Cardiac muscle cell (in vitro differentiated cells and primary cell): ENCODE measurements around the gene ZNF334. TPM values are rescaled to one million over a fixed set of nuclear protein-coding genes. Genes with fewer than 3 reads are reported as not detected.
A peak's percentile ranks its signal among the peaks of the same experiment; 100 is the strongest.

Experiments
- DNase-seq, 2 donors: peaks; one replicate each; pipeline versions ENCODE4 v3.0.0 to v3.0.0-alpha.2; 2010 to 2017; ENCODE audit warnings: low read depth in 1 of 2, low spot score in 1 of 2
- H3K27ac ChIP-seq: fragments of 200-600 bp; sonication (generic); 2 replicates; pipeline ENCODE4 v1.5.1; 2016
- H3K27me3 ChIP-seq: fragments of 200-600 bp; sonication (generic); 2 replicates; pipeline ENCODE4 v1.6.0; 2016; ENCODE audit warnings: control low read depth
- H3K36me3 ChIP-seq: fragments of 200-600 bp; sonication (generic); 2 replicates; pipeline ENCODE4 v1.5.1; 2016; ENCODE audit warnings: control low read depth
- H3K4me1 ChIP-seq: fragments of 200-600 bp; sonication (generic); 2 replicates; pipeline ENCODE4 v1.8.1; 2017; ENCODE audit warnings: low read depth, mild to moderate bottlenecking, mixed run types
- H3K4me3 ChIP-seq: fragments of 200-600 bp; sonication (generic); 2 replicates; pipeline ENCODE4 v1.5.1; 2016; ENCODE audit warnings: mild to moderate bottlenecking
- H3K9me3 ChIP-seq: fragments of 200-600 bp; sonication (generic); 2 replicates; pipeline ENCODE4 v1.5.1; 2017; ENCODE audit warnings: low read depth, mild to moderate bottlenecking, control low read depth
- CTCF ChIP-seq: IDR thresholded peaks from 2 replicates; pipeline ENCODE4 v1.5.1; 2012; ENCODE audit warnings: low read depth, mild to moderate bottlenecking, low read length
- polyA plus RNA-seq: library from polyadenylated mRNA; unstranded; fragments of >200 nt; fragmentation: Nextera tagmentation; extraction: Ambion mirVana; gene quantifications from 2 replicates; pipeline ENCODE4 v1.2.1, GENCODE V29; 2016
- total RNA-seq: library from RNA; depleted of rRNA; stranded (reverse); fragments of >200 nt; gene quantifications from 2 replicates; pipeline ENCODE4 v1.2.3, GENCODE V29; 2016

ZNF334 gene
- total and polyA plus RNA-seq, 2 experiments from 2014 or later = 10.9 to 13.4 TPM

- no peaks in the 10 kb centered on the region for H3K9me3 ChIP-seq
- TF ChIP-seq CTCF = no peak
- H3K36me3 ChIP-seq = no peaks in the 10 kb centered on the region
- H3K27me3 ChIP-seq = no peaks in the 10 kb centered on the region
- no peak overlapping the region for H3K4me3 ChIP-seq
- DNase-seq = no peak
- peaks cover 6% of the 10 kb centered on the region for H3K4me1 ChIP-seq
- peak overlapping the region; percentile 67 for H3K27ac ChIP-seq
Observed at GRCh38 chr20:46552460-46553420, 39.4 kb upstream of the ZNF334 start.

DNA sequence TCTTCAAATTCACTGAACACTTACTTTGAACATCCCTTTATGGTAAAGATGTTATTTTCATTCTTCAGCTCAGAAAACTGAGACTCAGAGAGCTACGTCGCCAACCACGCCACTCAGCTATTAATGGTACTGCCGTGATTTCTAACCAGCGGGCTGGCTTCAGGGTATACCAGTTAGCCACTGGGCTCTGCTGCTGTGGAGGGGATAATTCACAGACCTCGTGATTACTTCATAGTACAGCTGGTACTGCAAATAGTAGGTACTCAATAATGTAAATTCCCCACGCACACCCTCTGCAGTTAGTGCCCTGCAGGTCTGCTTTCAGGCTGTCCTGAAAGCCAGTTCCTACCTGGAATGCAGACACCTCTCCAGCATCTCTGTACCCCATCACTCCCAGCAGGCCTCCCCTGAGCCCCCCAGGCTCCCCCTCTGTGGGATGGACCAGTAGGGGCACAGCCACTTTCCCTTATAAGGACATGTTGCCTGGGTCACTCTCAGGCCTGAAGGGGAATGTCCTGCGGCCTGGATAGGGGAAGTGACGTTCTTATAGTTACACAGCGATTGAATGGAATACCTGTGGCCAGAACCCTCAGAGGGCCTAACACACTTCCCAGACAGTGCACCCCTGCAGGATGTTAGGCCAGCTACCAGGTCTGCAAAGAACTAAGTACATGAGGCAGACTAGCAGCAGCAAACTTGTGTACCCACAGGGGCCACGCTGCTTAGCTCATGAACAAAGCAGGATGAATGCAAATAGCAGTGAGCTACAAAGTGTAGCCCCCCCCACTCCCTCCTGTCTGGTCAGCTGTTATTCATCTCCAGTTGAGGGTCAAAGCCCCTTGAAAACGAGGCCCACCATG is 38.4 kb upstream of the ZNF334 start:
- Histone ChIP-seq H3K4me1 (peaks cover 6% of the 10 kb centered on the region), H3K36me3 (no peaks in the 10 kb centered on the region), H3K4me3 (no peak overlapping the region), H3K9me3 (no peaks in the 10 kb centered on the region), H3K27me3 (no peaks in the 10 kb centered on the region), H3K27ac (peak overlapping the region; percentile 26)
- TF ChIP-seq CTCF = no peak
- DNase-seq = peak in 1 of 2 donors; percentile 34

DNA sequence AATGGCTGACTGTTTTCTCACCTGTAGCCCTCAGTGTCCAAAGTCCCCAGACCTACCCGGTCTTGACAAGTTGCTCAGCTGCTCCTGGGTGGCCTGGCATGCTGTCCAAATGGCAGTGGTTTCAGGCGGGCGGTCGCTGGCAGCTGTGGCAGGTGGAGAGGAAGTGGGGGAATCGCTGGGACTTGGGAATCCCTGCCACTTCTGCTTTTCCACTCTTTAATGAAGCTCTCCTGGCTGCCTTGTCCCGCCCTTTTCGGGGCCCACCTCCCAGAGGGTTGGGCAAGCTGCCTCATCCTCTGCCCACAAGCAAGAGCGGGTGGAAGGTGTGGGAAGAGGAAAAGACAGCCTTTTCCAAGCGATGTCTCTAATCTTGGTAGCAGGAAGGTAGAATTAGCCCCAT is 37.1 kb upstream of the ZNF334 start, which contains the start of gene OCSTAMP:
OCSTAMP (minus strand) TSS at position 194 of the 400 bp plus-strand sequence; CDS start at position 100, 94 bp downstream.
- no peaks in the 10 kb centered on the region for H3K9me3 ChIP-seq
- H3K4me3 ChIP-seq = no peak within 1 kb of the TSS
- no peak for TF ChIP-seq CTCF
- no peaks in the 10 kb centered on the region for H3K27me3 ChIP-seq
- peaks cover 6% of the 10 kb centered on the region for H3K4me1 ChIP-seq
- no peak for DNase-seq
- no peaks in the 10 kb centered on the region for H3K36me3 ChIP-seq
- peak within 1 kb of the TSS; percentile 26 for H3K27ac ChIP-seq

DNA sequence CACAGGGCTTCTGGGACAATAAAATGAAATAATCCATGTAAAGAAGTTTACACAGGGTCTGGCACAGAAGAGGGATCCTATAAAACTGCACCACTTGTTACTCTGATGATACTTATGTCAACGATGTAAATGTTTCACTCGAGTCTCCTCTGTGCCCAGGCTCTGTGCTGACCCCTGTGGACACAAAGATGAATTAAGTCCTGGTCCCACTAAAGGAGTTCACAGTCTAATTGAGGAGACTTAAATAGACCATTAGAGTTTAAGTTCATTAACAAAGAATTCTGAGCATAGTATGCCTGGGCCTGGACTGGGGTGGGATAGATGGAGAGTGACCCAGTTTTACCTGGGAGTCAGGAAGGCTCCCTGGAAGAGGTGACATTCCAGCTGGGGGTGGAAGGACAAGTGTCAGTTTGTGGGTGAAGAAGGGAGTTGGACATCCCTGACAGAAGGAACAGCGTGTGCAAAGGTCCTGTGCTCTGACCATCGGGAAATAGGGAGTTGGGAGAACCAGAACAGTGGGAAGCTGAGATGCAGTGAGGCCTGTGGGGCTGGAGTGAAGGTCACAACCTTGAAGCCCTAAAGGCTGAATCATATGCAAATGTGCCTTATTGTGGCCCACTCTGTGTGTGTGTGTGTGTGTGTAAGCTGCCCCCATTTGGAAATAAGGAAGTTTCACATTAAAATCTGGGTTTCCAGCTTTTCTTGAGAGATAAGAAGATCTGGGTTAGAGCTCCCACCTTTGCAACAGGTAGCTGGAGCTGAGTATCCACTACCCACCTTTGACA is 36.0 kb upstream of the ZNF334 start:
- peaks cover 6% of the 10 kb centered on the region for H3K4me1 ChIP-seq
- no peak for DNase-seq
- TF ChIP-seq CTCF = no peak
- no peaks in the 10 kb centered on the region for H3K36me3 ChIP-seq
- H3K9me3 ChIP-seq = no peaks in the 10 kb centered on the region
- no peaks in the 10 kb centered on the region for H3K27me3 ChIP-seq
- H3K4me3 ChIP-seq = no peak overlapping the region
- H3K27ac ChIP-seq = no peak overlapping the region

DNA sequence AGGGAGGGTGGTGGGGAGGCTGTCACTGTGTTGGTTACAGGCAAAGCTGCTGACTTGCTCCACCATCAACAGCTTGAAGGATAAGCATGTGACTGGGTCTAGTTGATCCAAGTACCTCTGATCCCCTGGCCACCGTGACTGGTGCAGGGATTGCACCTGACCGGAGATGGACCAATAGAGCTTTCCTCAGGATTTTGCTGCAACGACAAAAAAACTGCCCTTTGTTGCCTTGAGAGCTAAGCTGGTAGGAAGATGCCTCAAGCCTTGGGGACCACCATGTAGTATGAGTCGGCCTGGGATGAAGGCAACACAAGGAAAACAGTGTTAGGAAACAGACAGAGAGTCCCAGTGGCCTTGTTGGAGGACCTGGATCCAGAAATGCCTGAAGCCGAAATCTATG is 35.3 kb upstream of the ZNF334 start:
- H3K36me3 ChIP-seq = no peaks in the 10 kb centered on the region
- TF ChIP-seq CTCF = no peak
- H3K9me3 ChIP-seq = no peaks in the 10 kb centered on the region
- no peak for DNase-seq
- H3K27ac ChIP-seq = no peak overlapping the region
- H3K4me3 ChIP-seq = no peak overlapping the region
- H3K27me3 ChIP-seq = no peaks in the 10 kb centered on the region
- H3K4me1 ChIP-seq = peaks cover 6% of the 10 kb centered on the region
